Measurements from ENCODE around the gene OR1C1.

- TF ChIP-seq CTCF (IDR thresholded peaks at IDR 0.05; ENCODE audit: extremely low read depth in 1 of 2, insufficient read depth in 1 of 2, low read depth in 1 of 2, low read length in 2 of 2) (no peak), POLR2A (IDR thresholded peaks at IDR 0.05; ENCODE audit: low read depth, low read length) (no peak), MAX (IDR thresholded peaks at IDR 0.05; ENCODE audit: insufficient read depth, insufficient read length) (no peak), POLR2AphosphoS5 (IDR thresholded peaks at IDR 0.05; ENCODE audit: insufficient read depth, low read depth, low read length) (no peak), EZH2 (IDR thresholded peaks at IDR 0.05; ENCODE audit: borderline replicate concordance, low read depth, low read length, severe bottlenecking) (no peak), MYC (IDR thresholded peaks at IDR 0.05; ENCODE audit: low read depth, low read length) (no peak)
Measured at GRCh38 chr1:247747616-247748015, 12.7 kb downstream of the OR1C1 start.
